GM18519 (cell line): Measurements from ENCODE around the gene GRHL1.
"Not testable (repeated sequence)": the region's sequence is repeated elsewhere in the genome, so short reads cannot be mapped to it uniquely, and the experiment has no call there.

Source experiments
- ATAC-seq: cut with Tn5 transposase; IDR thresholded peaks from one replicate; pipeline ENCODE4 v1.9.1; 2021; ENCODE audit warnings: mild to moderate bottlenecking, moderate library complexity; ENCODE audit not compliant: unreplicated experiment, low FRiP score

The GRHL1 gene

DNA sequence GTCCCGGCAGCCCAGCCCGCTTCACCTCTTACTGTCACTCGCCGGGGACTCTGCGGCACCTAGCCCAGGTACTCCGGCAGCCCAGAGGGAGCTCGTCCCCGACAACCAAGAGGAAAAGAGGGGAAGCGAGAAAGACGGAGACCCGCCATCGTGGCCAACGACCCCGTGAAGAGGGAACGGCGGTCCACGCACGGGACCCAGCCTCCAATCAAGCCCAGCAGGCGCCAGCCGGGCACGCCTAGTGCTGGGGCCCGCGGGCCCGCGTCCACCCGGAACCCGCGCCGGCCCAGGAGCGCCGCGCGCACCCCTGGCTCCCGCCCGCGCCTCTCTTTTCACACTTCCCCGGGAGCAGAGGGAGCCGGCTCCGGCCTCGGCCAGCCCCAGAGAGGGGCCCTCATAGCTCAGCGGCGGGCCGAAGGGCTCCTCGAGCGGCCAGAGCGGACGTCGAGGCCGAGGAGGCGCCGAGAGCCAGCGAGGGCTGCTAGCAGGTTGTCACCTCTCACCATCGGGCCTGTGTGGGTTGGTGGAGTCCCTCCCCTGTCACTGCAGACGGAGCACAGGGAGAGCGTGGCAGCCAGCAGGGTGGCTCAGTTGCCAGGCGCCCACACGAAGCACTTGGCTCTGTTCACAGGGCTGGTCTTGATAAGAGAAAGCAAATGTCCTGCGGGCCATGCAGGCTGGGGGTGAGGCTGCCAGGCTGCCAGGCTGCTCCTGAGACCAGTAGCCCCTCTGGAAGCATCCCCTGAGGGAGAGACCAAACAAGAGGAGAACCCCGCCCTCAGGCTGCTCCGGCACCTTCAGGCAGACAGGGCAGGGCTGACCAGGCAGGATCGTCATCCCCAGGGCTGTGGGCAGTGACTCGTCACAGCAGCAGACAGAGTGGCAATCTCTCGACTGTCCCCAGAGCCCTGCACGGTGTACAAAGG is 55.0 kb downstream of the GRHL1 start:
- no peak for ATAC-seq

DNA sequence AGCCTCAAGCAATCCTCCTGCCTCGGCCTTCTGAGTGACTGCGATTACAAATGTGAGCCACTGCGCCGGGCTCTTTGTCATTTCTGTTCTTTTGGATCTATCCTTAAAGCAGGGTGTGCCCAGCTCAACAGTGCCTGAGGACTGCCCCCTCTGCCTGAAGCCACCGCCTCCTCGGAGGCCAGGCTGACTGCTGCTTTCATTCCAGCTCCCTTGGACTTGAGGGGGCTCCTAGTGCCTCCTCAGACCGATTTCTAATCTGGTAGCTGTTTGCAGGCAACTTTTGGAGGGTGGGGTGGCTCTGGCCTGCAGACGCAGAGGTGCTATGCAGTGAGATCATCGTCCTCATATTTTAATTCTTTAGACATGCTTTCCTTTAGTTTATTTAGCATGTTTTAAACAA is 55.9 kb downstream of the GRHL1 start:
- no peak for ATAC-seq

DNA sequence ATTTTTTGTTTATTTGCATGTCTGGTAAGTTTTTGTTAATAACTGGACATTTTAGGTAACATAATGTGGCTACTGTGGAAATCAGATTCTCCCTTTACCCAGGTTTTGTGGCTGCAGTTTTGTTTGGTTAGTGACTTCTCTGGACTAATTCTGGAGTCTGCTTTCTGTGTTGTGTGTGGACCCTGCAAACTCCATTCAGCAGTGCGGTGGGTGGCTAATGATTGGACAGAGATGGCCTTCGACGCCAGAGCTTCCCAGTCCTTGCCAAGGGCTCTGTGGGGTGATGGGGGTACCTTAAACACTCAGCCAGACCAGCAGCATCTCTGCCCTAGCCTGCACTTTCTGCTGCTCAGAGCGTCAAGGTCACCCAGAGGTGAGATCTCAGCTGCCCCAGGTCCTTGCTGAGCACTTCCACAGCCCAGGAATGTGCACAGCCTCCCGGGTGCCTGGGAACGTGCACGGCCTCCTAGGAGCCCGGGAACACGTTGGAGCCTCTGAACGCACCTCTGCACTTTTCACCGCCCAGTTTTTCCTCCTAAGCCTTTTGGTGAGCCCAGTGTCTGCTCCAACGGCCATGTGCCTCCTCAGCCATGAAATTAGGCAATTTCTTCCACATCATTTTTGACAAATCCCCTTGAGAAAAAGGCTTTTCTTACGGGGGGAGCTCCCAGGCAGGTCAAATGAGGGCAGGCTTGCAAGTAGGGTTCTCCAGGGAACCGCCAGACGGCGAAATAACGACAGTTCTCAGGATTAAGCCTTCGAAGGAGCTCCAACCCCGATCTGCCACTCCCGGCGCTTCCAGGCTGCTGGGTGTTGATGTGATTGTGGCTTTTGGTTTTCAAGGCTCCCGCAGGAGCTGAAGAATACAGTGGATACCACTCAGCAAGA is 56.7 kb downstream of the GRHL1 start:
- ATAC-seq, result no peak

DNA sequence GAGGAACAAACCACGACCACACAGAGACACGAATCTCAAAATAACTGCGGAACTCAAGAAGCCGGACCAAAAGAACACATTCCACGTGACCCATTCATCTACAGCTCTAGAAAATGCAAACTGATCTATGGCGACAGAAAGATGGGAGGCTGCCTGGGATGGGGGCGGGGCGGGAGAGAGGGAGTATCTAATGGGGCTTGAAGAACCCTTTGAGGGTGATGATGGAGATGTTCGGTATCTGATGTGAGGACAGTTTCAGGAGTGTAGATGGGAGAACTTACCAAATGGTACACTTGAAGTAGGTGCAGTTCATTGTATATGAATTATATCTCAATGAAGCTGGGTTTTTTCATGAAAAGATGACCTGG is 57.3 kb downstream of the GRHL1 start:
- ATAC-seq, result no peak

DNA sequence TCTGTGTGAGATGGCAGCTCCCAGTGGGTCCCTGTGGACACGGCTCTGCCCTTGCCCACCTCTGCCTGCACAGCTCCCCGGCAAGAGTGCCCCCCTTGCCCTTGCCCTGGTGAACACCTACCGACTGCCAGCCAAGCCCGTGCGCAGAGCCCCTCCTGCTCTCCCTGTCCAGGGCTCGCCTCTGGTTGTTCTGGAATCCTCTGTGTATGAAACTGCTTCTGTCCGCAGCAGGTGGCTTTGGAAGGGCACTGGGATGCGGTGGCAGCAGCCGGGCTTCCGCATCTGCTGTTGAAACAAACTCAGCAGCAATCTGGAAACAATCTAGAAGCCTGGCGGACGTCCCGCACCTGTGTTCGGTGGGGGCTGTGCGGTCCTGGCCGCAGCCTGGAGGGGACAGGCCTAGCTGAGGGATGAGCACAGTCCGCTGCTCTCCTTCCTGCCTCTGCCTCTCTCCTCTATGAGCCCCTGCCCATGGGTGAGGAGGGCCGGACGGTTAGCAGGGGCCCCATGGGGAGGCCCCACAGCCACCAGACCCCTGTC is 57.8 kb downstream of the GRHL1 start:
- ATAC-seq, result no peak

DNA sequence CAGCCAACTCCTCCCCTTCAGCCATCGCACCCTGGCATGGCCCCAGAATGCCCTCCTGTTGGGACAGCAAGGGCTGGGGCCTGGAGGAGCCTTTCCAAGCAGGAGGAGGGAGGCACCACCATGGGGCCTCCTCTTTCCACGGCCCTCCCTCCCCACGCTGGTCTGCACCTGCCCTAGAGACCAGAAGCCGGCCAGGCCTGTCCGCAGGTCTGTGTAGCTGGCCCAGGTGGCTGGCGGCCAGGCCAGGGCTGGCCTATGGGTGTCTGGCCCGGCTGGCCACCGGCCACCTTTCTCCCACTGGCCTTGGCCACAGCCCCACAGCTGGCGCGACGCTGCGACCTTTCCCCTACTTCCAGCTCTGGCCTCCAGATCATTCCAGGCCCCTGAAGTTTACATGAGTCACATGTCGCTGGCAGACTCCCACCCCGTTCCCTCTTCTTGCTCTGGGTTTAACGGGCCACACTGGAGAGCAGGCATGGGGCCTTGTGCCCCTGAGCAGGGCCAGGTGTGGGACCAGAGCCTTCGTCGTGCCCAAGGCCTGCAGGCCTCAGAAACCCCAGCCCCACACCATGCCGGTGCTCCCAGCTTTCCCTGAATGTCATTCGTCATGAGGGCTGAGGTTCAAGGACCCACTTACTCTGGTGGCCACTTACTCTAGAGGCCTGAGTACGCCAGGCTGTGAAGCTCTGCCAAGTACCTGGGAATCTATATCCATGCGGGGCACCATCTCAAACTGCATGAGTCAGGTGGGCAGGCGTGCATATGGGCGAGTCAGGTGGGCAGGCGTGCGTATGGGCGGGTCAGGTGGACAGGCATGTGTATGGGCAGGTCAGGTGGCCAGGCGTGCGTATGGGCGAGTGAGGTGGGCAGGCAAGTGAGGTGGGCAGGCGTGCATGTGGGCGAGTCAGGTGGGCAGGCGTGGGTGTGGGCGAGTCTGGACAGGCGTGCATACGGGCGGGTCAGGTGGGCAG is 58.6 kb downstream of the GRHL1 start:
- no peak for ATAC-seq

DNA sequence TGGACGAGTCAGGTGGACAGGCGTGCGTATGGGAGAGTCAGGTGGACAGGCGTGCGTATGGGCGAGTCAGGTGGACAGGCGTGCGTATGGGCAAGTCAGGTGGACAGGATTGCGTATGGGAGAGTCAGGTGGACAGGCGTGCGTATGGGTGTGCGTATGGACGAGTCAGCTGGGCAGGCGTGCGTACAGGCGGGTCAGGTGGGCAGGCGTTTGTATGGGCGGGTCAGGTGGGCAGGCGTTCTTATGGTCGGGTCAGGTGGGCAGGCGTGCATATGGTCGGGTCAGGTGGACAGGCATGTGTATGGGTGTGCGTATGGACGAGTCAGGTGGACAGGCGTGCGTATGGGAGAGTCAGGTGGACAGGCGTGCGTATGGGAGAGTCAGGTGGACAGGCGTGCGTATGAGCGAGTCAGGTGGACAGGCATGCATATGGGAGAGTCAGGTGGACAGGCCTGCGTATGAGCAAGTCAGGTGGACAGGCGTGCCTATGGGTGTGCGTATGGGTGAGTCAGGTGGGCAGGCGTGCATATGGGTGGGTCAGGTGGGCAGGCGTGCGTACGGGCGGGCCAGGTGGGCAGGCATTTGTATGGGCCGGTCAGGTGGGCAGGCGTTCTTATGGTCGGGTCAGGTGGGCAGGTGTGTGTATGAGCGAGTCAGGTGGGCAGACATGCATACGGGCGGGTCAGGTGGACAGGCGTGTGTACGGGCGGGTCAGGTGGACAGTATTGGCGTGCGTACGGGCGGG is 59.5 kb downstream of the GRHL1 start:
- not testable (repeated sequence) for ATAC-seq

DNA sequence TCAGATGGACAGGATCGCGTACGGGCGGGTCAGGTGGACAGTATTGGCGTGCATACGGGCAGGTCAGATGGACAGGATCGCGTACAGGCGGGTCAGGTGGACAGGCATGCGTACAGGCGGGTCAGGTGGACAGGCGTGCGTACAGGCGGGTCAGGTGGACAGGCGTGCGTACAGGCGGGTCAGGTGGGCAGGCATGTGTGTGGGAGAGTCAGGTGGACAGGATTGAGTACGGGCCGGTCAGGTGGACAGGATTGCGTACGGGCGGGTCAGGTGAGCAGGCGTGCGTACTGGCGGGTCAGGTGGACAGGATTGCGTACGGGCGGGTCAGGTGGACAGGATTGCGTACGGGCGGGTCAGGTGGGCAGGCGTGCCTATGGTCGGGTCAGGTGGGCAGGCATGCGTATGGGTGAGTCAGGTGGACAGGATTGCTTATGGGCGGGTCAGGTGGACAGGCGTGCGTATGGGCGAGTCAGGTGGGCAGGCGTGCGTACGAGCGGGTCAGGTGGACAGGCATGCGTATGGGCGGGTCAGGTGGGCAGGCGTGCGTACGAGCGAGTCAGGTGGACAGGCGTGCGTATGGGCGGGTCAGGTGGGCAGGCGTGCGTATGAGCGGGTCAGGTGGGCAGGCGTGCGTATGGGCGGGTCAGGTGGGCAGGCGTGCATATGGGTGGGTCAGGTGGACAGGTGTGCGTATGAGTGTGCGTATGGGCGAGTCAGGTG is 60.3 kb downstream of the GRHL1 start:
- ATAC-seq, result not testable (repeated sequence)

DNA sequence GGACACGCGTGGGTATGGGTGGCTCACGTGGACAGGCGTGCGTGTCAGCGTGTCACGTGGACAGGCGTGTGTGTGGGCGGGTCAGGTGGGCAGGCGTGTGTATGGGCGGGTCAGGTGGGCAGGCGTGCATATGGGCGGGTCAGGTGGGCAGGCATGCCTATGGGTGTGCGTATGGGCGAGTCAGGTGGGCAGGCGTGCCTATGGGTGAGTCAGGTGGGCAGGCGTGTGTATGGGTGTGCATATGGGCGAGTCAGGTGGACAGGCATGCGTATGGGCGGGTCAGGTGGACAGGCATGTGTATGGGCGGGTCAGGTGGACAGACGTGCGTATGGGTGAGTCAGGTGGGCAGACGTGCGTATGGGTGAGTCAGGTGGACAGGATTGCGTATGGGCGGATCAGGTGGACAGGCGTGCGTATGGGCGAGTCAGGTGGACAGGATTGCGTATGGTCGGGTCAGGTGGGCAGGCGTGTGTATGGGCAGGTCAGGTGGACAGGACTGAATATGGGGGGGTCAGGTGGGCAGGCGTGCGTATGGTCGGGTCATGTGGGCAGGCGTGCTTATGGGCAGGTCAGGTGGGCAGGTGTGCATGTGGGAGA is 61.0 kb downstream of the GRHL1 start:
- ATAC-seq, result not testable (repeated sequence)

DNA sequence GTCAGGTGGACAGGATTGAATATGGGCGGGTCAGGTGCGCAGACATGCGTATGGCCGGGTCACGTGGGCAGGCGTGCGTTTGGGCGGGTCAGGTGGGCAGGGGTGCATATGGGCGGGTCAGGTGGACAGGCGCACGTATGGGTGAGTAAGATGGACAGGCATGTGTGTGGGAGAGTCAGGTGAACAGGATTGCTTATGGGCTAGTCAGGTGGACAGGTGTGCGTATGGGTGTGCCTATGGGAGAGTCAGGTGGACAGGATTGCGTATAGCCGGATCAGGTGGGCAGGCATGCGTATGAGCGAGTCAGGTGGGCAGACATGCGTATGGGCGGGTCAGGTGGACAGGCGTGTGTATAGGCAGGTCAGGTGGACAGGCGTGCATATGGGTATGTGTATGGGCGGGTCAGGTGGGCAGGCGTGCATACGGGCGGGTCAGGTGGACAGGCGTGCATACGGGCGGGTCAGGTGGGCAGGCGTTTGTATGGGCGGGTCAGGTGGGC is 61.5 kb downstream of the GRHL1 start:
- no peak for ATAC-seq

DNA sequence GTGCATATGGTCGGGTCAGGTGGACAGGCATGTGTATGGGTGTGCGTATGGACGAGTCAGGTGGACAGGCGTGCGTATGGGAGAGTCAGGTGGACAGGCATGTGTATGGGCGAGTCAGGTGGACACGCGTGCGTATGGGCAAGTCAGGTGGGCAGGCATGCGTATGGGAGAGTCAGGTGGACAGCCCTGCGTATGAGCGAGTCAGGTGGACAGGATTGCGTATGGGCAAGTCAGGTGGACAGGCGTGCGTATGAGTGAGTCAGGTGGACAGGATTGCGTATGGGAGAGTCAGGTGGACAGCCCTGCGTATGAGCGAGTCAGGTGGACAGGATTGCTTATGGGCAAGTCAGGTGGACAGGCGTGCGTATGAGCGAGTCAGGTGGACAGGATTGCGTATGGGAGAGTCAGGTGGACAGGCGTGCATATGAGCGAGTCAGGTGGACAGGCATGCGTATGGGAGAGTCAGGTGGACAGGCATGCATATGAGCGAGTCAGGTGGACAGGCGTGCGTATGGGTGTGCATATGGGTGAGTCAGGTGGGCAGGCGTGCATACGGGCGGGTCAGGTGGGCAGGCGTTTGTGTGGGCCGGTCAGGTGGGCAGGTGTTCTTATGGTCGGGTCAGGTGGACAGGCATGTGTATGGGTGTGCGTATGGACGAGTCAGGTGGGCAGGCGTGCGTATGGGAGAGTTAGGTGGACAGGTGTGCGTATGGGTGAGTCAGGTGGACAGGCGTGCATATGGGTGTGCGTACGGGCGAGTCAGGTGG is 62.3 kb downstream of the GRHL1 start:
- ATAC-seq, result not testable (repeated sequence)

DNA sequence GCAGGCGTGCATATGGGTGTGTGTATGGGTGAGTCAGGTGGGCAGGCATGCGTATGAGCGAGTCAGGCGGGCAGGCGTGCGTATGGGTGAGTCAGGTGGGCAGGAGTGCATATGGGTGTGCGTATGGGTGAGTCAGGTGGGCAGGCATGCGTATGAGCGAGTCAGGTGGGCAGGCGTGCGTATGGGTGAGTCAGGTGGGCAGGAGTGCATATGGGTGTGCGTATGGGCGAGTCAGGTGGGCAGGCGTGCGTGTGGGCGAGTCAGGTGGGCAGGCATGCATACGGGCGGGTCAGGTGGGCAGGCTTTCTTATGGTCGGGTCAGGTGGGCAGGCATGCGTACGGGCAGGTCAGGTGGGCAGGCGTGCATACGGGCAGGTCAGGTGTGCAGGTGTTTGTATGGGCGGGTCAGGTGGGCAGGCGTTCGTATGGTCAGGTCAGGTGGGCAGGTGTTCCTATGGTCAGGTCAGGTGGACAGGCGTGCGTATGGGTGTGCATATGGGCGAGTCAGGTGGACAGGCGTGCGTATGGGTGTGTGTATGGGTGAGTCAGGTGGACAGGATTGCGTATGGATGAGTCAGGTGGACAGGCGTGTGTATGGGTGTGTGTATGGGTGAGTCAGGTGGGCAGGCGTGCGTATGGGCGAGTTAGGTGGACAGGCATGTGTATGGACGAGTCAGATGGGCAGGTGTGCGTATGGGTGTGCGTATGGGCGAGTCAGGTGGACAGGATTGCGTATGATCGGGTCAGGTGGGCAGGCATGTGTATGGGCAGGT is 63.1 kb downstream of the GRHL1 start:
- no peak for ATAC-seq

DNA sequence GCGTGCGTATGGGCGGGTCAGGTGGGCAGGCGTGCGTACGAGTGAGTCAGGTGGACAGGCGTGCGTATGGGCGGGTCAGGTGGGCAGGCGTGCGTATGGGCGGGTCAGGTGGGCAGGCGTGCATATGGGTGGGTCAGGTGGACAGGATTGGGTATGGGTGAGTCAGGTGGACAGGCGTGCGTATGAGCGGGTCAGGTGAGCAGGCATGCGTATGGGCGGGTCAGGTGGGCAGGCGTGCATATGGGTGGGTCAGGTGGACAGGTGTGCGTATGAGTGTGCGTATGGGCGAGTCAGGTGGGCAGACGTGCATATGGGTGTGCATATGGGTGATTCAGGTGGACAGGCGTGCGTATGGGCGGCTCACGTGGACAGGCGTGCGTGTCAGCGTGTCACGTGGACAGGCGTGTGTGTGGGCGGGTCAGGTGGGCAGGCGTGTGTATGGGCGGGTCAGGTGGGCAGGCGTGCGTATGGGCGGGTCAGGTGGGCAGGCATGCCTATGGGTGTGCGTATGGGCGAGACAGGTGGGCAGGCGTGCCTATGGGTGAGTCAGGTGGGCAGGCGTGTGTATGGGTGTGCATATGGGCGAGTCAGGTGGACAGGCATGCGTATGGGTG is 64.0 kb downstream of the GRHL1 start:
- ATAC-seq, result not testable (repeated sequence)

DNA sequence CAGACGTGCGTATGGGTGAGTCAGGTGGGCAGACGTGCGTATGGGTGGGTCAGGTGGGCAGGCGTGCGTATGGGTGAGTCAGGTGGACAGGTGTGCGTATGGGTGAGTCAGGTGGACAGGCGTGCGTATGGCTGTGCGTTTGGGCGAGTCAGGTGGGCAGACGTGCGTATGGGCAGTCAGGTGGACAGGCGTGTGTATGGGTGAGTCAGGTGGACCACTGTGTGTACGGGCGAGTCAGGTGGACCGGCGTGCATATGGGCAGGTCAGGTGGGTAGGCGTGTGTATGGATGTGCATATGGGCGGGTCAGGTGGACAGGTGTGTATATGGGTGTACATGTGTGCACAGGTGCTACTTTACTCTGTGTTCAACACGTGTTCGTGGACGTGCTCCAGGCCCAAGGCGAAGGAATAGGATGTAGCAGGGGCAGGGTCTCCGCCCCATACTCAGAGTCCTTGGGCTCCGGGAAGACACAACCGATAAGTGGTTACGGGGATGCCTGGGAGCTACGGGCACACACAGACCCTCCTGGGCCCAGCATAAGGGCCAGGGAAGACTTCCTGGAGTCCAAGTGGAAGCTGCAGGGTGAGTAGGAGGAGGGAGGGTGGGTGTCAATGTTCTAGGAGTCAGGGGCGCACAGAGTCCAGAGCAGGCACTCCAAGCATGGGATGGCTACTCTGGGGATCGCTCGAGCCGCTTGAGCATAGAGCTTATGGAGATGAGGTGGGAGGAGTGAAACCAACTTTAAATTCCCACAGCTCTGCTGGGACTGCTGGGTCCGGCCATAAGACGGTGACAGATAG is 64.7 kb downstream of the GRHL1 start:
- no peak for ATAC-seq

DNA sequence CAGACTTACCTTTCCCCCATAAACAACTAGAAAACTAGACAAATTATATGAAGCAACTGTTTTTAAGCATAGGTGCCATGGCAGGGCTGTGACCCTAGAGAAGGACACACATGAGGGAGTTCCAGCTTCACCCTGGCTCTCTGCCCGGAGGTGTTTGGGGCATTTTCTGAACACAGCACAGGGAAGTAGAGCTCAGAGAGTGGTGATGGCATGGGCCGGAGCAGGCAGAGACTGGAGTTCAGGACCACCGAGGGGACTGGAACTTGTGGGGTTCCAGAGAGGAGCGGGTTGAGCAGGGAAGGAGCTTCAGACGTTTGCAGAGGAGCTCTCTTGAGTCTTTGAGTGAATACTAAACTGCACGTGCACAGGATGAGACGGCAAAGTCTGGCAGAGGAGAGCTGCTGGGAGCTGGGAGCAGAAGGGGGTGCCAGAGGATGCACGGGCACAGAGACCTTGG is 65.3 kb downstream of the GRHL1 start:
- ATAC-seq, result no peak
